GM19035 (cell line): ENCODE measurements around the gene PTPN2.
A peak's percentile ranks its signal among the peaks of the same experiment; 100 is the strongest.

Experiments used
- ATAC-seq: cut with Tn5 transposase; IDR thresholded peaks from one replicate; pipeline ENCODE4 v1.9.1; 2021; ENCODE audit not compliant: unreplicated experiment

Gene PTPN2

DNA sequence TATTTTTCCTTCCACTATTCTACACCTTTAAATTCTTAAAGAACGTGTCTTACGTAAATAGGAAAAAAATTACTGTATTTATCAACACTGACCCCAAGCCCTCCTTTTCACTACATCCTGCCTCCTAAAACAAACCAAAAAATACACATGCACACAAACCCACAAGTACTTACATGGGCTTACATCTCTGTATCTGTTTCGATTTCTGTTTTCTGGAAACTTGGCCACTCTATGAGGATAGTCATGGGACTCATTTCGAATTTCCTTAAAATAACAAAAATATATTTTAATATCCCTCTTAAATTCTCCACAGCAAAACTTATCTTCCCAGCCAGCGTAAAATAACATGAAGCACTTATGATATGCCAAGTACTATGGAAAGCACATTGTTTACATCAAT is 25.0 kb downstream of the PTPN2 start:
- no peak for ATAC-seq

DNA sequence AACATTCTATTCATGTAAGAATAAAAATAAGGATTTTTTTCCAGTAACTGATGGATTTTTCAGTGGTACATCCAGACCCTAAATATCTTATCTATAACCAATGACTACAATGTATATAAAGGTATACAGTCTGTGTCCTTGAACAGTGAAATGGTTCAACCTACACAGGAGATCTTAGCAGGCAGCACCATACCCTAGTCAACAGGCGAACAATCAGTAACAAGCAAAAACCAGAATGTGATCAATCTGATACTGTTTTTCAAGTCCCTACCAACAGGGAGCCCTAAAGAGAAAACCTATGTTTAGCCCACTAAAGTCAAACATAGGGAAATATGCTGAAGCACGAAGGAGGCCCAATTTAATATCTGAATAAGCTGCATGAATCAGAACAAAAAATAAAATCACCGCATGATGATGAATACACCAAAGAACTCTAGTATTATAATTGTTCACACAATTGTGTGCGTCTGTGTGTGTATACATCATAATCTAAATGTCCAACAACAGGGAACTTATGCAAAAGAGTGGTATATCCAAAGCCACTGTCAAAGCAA is 26.0 kb downstream of the PTPN2 start:
- ATAC-seq = no peak

DNA sequence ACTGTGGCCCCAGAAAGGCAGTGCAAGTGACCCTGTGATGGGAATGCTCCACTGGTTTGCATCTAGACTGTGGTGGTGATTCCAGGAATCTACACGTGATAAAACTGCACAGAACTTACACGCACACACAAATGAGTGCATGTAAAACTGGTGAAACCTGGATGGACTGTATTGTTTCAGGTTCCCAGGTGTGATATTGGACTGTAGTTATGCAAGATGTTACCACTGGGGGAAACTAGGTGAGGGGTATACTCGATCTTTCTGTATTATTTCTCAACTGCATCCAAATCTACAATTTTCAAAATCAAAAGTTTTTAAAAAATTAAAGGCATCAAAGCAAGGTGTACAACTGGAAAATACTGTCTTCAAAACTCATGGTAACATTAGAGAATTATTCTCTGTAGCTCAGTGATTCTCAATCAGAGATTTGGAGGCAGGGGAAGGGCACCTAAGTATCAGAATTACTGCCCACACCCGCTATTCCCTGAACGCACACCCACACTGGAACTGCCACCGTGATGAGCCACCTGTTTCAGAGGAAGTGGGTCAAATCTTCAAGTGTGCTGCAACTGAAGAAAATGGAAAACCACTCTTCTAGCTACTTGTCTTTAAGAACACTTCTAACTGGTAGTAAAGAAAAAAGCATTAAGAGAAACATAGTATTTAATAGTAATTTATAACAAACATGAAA is 26.7 kb downstream of the PTPN2 start:
- ATAC-seq = no peak

DNA sequence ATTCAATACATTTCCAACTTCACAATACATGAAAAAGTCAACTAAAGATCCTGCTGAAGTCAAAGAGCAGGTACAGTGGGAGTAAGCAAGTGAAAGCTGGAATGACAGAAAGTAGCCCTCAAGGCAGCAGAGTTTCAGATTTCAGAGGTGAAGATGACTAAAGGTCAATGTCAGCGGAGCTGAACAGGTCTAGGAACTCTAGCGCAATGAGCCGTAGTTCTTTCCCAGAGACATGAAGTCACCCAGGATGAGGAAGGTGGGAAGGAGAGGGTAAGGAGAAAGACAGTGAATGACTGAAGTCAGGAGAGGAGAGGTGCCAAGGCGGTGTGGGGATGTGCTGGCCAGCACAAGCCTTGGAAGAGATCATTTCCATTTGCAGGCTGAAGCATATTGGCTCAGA is 28.1 kb downstream of the PTPN2 start:
- no peak for ATAC-seq

DNA sequence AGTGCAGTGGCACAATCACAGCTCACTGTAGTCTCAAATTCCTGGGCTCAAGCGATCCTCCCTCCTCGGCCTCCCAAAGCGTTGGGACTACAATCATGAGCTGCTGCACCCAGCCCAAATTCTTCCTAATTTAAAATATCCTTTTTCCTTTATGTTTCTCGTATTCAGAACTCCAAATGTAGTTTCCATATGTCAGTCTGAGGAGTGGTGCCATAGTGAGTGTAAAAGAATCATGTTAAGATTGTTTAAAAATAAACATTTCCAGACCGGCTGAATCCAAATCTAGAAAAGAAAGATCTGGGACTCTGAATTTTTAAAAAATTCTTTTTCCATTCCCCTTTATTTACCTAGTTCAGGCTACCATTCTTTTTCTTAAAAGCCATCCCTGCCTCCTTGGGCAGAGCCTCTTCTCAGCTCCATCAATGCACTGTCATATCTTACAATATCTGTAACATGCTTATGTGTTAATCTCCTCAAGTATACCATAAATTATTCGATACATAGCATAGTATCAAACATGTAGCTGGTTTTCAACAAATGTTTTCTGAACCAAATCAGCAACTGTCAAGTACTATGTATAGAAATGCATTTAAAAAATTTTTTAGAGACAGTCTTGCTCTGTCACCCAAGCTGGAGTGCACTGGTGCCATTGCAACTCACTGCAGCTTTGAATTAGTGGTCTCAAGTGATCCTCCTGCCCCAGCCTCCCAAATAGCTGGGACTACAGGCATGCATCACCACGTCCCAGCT is 31.3 kb downstream of the PTPN2 start:
- ATAC-seq = no peak

DNA sequence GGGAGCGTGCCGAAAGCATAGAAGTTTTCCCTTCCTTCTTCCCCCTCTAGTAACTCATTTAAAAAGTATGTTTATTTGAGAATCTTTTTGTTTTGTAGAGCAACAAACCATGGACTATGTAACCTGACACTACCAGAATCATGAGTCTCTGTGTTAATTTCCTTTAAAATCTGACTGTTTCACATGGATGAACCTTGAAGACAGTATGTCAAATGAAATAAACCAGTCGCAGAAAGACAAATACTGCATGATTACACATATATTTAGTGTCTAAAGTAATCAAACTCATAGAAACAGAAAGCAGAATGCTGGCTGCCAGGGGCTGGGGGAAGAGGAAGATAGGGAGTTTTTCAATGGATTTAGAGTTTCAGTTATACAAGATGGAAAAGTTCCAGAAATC is 32.3 kb downstream of the PTPN2 start:
- no peak for ATAC-seq

DNA sequence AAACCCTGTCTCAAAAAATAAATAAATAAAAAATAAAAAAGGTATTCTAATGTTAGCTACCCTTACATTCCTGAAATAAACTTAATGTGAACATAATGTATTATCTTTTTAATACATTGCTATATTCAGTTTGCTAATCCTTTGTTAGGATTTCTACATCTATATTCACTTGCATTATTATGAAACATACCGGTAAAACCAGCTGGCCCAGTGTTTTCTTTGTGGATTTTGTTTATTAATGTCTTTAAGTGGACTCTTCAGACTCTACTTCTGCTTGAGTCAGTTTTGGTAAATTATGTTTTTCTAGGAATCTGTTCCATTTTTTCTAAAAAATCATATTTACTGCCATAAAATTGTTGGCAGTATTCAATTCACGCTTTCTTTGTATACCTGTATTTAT is 34.5 kb downstream of the PTPN2 start:
- ATAC-seq = no peak

DNA sequence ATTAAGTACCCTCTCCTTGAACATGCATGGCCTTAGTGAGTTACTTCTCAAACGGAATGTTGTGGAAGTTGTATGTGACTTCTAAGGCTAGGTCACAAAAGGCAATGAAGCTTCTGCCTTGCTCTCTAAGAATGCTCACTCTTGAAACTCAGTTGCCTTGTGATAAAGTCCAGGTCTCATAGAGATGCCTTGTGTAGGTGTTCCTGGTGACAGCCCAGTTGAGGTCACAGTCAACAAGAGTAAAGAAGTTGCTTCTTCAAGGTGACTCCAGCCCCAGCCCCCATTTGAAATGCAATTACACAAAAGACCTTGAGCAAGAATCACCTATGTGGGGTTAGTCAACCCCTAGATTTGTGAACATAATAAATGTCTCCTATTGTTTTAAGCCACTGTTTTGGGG is 35.6 kb downstream of the PTPN2 start:
- no peak for ATAC-seq

DNA sequence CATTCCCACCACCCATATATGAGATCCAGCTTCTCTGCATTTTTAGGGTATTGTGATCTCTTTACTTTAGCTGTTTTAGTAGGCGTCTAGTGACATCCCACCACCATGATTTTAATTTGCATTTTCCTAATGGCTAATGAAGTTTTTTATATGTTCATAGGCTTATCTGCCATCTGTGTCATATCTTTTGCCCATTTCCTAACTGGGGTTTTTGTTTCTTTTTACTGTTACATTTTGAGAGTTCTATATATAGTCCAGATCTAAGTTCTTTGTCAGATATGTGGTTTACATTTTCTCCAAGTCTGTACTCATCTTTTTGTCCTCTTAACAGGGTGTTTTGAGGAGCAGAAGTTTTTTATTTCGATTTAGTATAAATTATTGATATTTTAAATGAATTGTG is 39.6 kb downstream of the PTPN2 start:
- ATAC-seq = no peak

DNA sequence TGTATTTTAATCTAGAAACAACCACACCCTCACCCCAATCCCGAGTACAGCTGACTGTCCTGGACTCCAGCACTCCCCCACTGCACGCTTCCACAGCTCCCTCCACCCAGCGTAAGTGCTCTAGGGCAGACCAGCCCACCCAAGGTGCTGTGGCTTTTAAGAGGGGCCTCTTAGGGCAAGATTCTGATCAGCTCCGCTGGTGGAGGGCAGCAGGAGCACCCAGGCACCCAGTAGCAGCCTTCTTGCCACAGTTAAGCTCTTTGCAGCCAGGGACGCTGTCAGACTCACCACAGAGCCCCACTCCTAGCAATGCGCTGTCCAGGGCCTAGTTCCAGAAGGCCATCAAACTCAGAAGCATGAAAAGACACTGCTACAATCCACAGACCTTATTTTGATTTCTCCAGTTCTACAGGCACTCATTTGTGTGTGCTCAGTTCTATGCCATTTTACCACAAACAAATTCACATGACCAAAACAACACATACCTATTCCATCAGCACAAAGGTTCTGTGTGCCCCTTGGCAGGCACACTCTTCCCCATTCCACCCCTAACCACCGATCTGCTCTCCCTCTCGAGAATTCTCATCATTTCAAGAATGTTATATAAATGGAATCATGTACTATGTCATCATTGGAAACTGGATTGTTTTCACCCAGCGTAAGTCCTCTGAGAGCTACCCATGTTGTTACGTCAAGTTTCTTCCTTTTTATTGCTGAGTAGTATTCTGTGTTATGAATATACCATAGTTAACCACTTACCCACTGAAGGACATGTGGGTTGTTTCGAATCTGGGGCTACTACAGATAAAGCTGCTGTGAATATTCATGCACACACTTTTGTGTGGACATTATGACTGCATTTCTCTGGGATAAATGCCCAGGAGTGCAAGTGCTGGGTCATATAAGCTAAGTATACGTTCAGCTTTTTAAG is 40.4 kb downstream of the PTPN2 start:
- no peak for ATAC-seq

DNA sequence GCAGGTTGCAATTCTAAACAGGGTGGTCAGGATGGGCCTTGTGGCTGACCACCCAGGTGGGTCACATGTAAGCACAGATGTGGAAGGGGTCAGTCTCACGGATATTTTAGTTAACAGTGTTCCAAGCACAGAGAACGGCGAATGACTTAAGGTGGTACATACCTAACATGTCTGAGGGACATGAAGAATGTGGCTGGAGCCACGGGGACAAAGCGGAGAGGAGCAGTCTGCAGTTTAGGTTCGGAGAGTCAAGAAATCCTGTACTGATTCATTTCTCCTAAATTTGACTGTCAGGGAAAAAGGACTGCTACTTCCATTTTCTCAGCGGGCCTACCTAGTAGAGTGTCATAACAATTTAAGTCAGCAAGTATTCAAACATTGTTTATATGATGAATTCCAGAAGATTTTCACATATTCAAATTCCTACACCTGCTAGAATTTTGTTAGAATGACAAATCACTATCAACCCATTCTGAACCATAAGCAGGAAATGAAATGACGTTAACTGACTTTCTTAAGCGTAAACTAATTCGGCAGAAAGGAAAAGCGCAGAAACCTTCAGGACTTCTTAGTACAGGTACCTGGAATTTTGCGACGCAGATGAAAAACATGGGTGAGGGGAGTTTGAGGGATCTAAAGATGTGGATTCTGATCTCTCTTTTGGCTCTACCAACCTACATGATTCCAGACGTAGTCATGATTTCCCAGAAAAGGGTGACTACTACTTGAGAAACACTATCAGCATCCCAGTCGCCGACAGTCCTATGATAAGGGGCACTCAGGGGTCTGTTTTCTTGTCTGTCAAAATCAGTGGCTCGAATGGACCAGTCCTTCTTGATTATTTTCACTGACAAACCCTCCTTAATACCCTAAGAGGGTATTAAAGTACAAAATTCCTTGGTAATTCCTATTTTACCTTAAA is 41.3 kb downstream of the PTPN2 start:
- no peak for ATAC-seq

DNA sequence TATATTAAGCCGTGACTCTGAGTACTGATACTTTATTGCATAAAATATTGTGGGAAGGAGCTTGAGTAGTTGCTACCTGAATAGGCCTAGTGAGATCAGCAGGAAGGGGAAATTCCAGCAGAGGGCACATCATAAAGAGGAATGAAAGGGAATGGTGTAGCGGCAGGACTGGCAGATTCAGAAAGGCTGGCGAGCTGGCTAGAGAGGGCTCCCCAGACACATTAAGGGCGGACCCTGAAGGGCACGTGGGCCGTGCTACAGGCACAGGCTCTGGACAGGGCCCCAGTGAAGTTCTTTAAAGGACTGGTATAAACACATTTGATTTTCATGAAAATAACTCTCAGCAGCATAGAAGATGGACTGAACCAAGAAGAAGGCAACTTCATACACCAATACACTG is 43.0 kb downstream of the PTPN2 start:
- ATAC-seq = no peak

DNA sequence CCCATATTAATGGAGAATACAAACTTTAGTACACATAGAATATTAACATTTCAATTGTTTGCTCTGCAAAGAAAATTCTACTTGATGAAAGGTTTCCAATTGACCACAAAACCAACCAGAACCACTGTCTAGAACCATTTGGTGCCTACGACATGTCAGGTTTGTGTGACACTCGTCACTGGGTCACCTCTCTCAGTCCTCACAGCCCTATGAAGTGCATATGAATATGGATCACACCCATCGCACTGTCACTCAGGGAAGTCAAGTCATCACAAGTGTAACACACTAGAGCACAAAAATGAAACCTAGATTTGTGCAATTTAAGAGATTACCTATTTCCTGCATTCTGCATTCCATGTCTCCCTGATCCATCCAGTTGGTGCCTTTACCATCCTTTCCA is 43.7 kb downstream of the PTPN2 start:
- no peak for ATAC-seq

DNA sequence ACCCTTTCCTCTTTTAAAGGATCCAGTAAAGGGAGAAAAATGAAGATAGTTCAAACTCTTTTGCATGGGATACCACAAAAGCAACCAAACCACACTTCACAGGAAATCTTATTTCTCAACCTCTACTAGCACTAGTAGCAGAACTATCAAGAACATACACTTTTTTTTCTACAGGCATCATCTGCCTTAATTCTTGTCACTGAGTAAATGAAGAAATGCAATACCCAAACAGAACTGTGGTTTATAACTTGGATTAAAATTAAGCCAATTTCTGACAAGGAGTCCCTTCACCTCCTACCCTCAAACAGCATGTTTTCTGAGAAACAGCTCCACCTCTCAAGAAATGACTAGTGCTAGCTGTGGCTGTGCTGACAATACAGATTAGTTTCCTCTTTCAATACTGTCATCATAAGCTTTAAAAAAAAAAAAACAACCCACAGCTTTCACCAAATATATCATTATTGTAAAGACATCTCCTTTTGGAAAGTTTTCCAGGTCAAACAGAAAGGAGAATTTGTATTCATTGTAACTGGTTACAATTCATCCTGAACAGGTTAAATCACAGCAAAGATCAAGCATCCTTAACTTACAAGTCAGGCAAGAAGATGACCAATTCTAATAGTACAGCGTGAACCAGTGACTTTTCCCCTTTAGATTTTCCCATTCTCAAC is 44.4 kb downstream of the PTPN2 start:
- peak; percentile 80 for ATAC-seq

DNA sequence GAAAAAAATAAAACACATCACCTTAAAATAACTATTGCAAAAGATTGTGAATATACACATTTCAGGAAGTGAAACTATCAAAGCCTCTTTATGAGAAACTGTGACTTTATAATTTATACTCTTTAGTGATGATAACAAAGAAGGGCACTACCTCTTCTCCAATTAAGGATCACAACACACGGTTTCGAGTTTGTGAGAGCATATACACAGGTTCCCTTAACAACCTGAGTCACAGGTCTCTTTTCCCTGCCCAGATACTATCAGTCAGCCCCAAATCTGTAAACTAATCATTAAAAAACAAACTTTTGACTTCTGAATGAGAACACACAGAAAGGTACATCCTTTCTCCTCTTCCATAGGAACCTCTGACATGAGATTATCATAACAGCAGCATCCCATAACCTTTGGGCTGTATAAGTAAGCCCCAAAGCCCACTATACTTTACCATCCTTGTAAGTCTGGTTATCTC is 44.9 kb downstream of the PTPN2 start:
- peak; percentile 40 for ATAC-seq

DNA sequence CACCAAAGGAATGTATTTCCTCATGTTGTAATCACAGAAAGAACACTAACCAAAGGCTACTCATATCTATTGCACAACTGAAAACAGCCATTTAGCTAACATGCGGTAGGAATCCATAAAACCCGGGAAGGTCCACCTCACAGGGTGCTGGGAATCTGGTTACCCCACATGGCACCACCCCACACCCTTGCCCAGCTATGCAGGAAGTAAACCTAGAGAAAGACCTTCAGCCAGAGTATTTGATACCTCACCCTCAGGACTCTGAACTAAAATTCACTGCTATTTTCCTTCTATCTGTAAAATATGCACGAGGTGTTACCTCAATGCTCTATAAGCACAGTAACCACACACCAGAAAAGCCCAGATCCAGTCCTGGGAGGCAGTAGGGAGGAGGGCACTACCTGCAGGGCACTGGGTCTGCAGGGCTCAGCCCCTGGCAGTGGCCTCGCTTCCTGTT is 45.8 kb downstream of the PTPN2 start:
- no peak for ATAC-seq

DNA sequence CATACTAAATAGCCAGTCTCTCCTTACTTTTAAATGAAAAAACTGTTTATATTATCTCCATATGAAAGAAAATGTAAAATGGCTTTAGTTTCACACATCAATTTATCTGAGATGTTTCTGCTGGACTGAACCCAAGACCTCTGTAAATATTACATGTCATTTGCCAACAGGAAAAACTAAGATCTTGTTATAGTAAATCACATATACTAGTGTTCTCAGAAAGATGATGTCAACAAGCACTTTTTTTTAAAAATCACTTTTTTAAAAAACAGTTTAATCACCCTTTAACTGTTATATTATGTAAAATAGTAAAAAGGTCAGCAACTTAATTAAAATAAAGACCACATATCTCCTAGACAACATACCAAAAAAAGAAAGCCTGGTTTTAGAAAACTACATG is 46.3 kb downstream of the PTPN2 start:
- no peak for ATAC-seq

DNA sequence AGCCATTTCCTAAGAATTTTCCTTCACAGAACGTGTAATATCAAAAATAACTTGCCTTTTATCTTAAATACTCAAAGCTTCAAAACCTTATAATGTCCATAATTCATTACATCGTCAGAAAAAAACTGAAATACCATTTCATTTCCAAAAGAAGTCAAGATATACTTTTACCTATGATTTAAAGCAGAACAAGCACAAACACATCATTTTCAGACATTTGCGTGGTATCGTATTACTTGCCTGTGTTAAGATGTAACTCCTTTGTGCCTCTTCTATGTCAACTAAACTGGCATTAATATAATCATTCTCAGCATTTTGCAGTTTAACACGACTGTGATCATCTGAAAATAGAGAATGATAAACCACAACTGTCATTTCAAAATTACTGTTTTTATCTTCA is 47.5 kb downstream of the PTPN2 start:
- no peak for ATAC-seq
